Measurements from ENCODE around the gene KDM4C. TPM values are rescaled to one million over a fixed set of nuclear protein-coding genes. Genes with fewer than 3 reads are reported as not detected.

The KDM4C gene
- total and polyA plus RNA-seq, 2 of the 13 experiments (the other 11 are each of a cell fraction or from before 2014, with no cell fraction given), result 19.4 to 23.6 TPM

- TF ChIP-seq CREM (IDR thresholded peaks at IDR 0.05) (peak; percentile 78), CREM (CRISPR knock-in tag; IDR thresholded peaks at IDR 0.05) (no peak), ZNF780A (CRISPR knock-in tag; IDR thresholded peaks at IDR 0.05) (no peak), THAP11 (CRISPR knock-in tag; IDR thresholded peaks at IDR 0.05) (peak; percentile 73), ZNF431 (CRISPR knock-in tag; IDR thresholded peaks at IDR 0.05; ENCODE audit: borderline replicate concordance, low read depth) (peak; percentile 74; the same call in 1 of the 2 replicates), RERE (CRISPR knock-in tag; IDR thresholded peaks at IDR 0.05; ENCODE audit: low read depth) (no peak), ZBTB3 (CRISPR knock-in tag; IDR thresholded peaks at IDR 0.05; ENCODE audit: borderline replicate concordance, low read depth) (peak; percentile 85; the same call in 1 of the 2 replicates), ZNF546 (CRISPR knock-in tag; conservative IDR thresholded peaks at IDR 0.05) (peak; percentile 95), ZNF879 (CRISPR knock-in tag; IDR thresholded peaks at IDR 0.05) (0 out of 2 replicates have a peak, but pooled peaks have one; percentile 42), RFXAP (CRISPR knock-in tag; IDR thresholded peaks at IDR 0.05; ENCODE audit: borderline replicate concordance) (no peak; the same call in 1 of the 2 replicates), ARNT2 (CRISPR knock-in tag; IDR thresholded peaks at IDR 0.05; ENCODE audit: low read depth) (peak; percentile 91), ZMYM2 (CRISPR knock-in tag; IDR thresholded peaks at IDR 0.05) (peak; percentile 75), UBTF (CRISPR knock-in tag; IDR thresholded peaks at IDR 0.05) (peak; percentile 75; the same call in 1 of the 2 replicates), ZNF33A (CRISPR knock-in tag; IDR thresholded peaks at IDR 0.05; ENCODE audit: borderline replicate concordance) (no peak), MAX (IDR thresholded peaks at IDR 0.05) (peak; percentile 93), RBFOX2 (IDR thresholded peaks at IDR 0.05; ENCODE audit: low read depth, low read length) (peak; percentile 96), ZBTB44 (CRISPR knock-in tag; IDR thresholded peaks at IDR 0.05) (peak; percentile 61; the same call in 1 of the 2 replicates), CAMTA2 (CRISPR knock-in tag; IDR thresholded peaks at IDR 0.05; ENCODE audit: borderline replicate concordance) (no peak), SMC3 (IDR thresholded peaks at IDR 0.05; ENCODE audit: low read length) (no peak)
Observed at GRCh38 chr9:6757456-6758247, at the start of gene KDM4C (continued).
